SJCRH30 (cell line): Measurements from ENCODE around the gene RGPD4. TPM values are rescaled to one million over a fixed set of nuclear protein-coding genes. Genes with fewer than 3 reads are reported as not detected.
"Not testable (repeated sequence)": the region's sequence is repeated elsewhere in the genome, so short reads cannot be mapped to it uniquely, and the experiment has no call there.

Experiments
- DNase-seq, 2 experiments: peaks; one replicate each; pipeline ENCODE4 v3.0.0-alpha.2; 2015 to 2020
- H3K27ac ChIP-seq: fragments of 250-450 bp; sonication (Bioruptor Pico); 2 replicates; pipeline ENCODE4 v1.5.1; 2020; ENCODE audit warnings: mild to moderate bottlenecking, moderate library complexity
- H3K27me3 ChIP-seq: fragments of 250-450 bp; sonication (Bioruptor Pico); 2 replicates; pipeline ENCODE4 v1.5.1; 2020; ENCODE audit warnings: mild to moderate bottlenecking, moderate library complexity
- H3K36me3 ChIP-seq: fragments of 250-450 bp; sonication (Bioruptor Pico); 2 replicates; pipeline ENCODE4 v1.5.1; 2020; ENCODE audit warnings: mild to moderate bottlenecking, moderate library complexity
- H3K4me1 ChIP-seq: fragments of 250-450 bp; sonication (Bioruptor Pico); 2 replicates; pipeline ENCODE4 v1.5.1; 2020; ENCODE audit warnings: mild to moderate bottlenecking, moderate library complexity
- H3K4me3 ChIP-seq: fragments of 250-450 bp; sonication (Bioruptor Pico); 2 replicates; pipeline ENCODE4 v1.5.1; 2020; ENCODE audit warnings: mild to moderate bottlenecking, moderate library complexity
- H3K9me3 ChIP-seq: fragments of 250-450 bp; sonication (Bioruptor Pico); replicated peaks from 2 replicates; pipeline ENCODE4 v1.5.1; 2020; ENCODE audit warnings: mild to moderate bottlenecking, moderate library complexity
- total RNA-seq: library from RNA; depleted of rRNA; stranded (reverse); fragments of >200 nt; shearing (Covaris generic); gene quantifications from 2 replicates; pipeline ENCODE4 v1.2.3, GENCODE V29; 2014; rRNA removed

The RGPD4 gene
- 0.05 TPM in 1 of 2 replicates, not detected in the other for total RNA-seq

GRCh38 chr2:107826749-107827148 is at the start of gene RGPD4:
Gene RGPD4, plus strand, starts transcription at chr2:107826892. Its CDS starts 122 bp downstream, at chr2:107827014.
- not testable (repeated sequence) for H3K27ac ChIP-seq, H3K4me3 ChIP-seq, H3K36me3 ChIP-seq, H3K27me3 ChIP-seq, H3K9me3 ChIP-seq, DNase-seq, H3K4me1 ChIP-seq

GRCh38 chr2:107777974-107778373 is 48.7 kb upstream of the RGPD4 start:
- H3K27ac ChIP-seq: no peak overlapping the region
- H3K27me3 ChIP-seq: no peaks in the 10 kb centered on the region
- no peaks in the 10 kb centered on the region for H3K4me1 ChIP-seq
- no peak overlapping the region for H3K4me3 ChIP-seq
- H3K9me3 ChIP-seq: no peaks in the 10 kb centered on the region
- no peak for DNase-seq
- H3K36me3 ChIP-seq: no peaks in the 10 kb centered on the region

GRCh38 chr2:107785756-107786155 is 40.9 kb upstream of the RGPD4 start:
- Histone ChIP-seq H3K4me1 (no peaks in the 10 kb centered on the region), H3K27ac (no peak overlapping the region), H3K9me3 (no peaks in the 10 kb centered on the region), H3K36me3 (no peaks in the 10 kb centered on the region), H3K27me3 (no peaks in the 10 kb centered on the region), H3K4me3 (no peak overlapping the region)
- no peak for DNase-seq

GRCh38 chr2:107790837-107791236 is 35.9 kb upstream of the RGPD4 start:
- no peak overlapping the region for H3K4me3 ChIP-seq
- no peaks in the 10 kb centered on the region for H3K4me1 ChIP-seq
- H3K27ac ChIP-seq: no peak overlapping the region
- no peak for DNase-seq
- H3K36me3 ChIP-seq: no peaks in the 10 kb centered on the region
- H3K9me3 ChIP-seq: no peaks in the 10 kb centered on the region
- H3K27me3 ChIP-seq: no peaks in the 10 kb centered on the region

- H3K4me1 ChIP-seq: no peaks in the 10 kb centered on the region
- DNase-seq: peak in 1 of 2 experiments; percentile 6
- no peak overlapping the region for H3K4me3 ChIP-seq
- no peaks in the 10 kb centered on the region for H3K27me3 ChIP-seq
- no peak overlapping the region for H3K27ac ChIP-seq
- no peaks in the 10 kb centered on the region for H3K9me3 ChIP-seq
- H3K36me3 ChIP-seq: no peaks in the 10 kb centered on the region
These were observed 25.2 kb upstream of the RGPD4 start for GRCh38 chr2:107801498-107801897.

- H3K36me3 ChIP-seq: no peaks in the 10 kb centered on the region
- H3K27ac ChIP-seq: no peak overlapping the region
- no peak overlapping the region for H3K4me3 ChIP-seq
- no peaks in the 10 kb centered on the region; the same call in 1 of the 2 replicates for H3K4me1 ChIP-seq
- no peaks in the 10 kb centered on the region; the same call in 1 of the 2 replicates for H3K27me3 ChIP-seq
- no peaks in the 10 kb centered on the region for H3K9me3 ChIP-seq
- DNase-seq: no peak
These were observed 21.8 kb upstream of the RGPD4 start for GRCh38 chr2:107804608-107805498.

GRCh38 chr2:107806901-107807300 is 19.8 kb upstream of the RGPD4 start:
- H3K9me3 ChIP-seq: no peaks in the 10 kb centered on the region
- H3K4me3 ChIP-seq: no peak overlapping the region
- DNase-seq: no peak
- no peaks in the 10 kb centered on the region; the same call in 1 of the 2 replicates for H3K27me3 ChIP-seq
- H3K4me1 ChIP-seq: no peaks in the 10 kb centered on the region; the same call in 1 of the 2 replicates
- no peak overlapping the region for H3K27ac ChIP-seq
- no peaks in the 10 kb centered on the region for H3K36me3 ChIP-seq

- Histone ChIP-seq H3K4me1 (no peaks in the 10 kb centered on the region; the same call in 1 of the 2 replicates), H3K36me3 (no peaks in the 10 kb centered on the region), H3K27ac (no peak overlapping the region), H3K9me3 (no peaks in the 10 kb centered on the region), H3K4me3 (no peak overlapping the region), H3K27me3 (no peaks in the 10 kb centered on the region; the same call in 1 of the 2 replicates)
- no peak for DNase-seq
These were observed 18.7 kb upstream of the RGPD4 start for GRCh38 chr2:107807988-107808387.

GRCh38 chr2:107808959-107809358 is 17.7 kb upstream of the RGPD4 start:
- no peaks in the 10 kb centered on the region for H3K36me3 ChIP-seq
- no peaks in the 10 kb centered on the region for H3K9me3 ChIP-seq
- H3K27me3 ChIP-seq: no peaks in the 10 kb centered on the region; the same call in 1 of the 2 replicates
- H3K4me3 ChIP-seq: no peak overlapping the region
- peak overlapping the region; percentile 16; the same call in 1 of the 2 replicates for H3K27ac ChIP-seq
- DNase-seq: peak; percentile 13 to 23
- no peaks in the 10 kb centered on the region; the same call in 1 of the 2 replicates for H3K4me1 ChIP-seq

GRCh38 chr2:107809835-107810234 is 16.9 kb upstream of the RGPD4 start:
- Histone ChIP-seq H3K27me3 (no peaks in the 10 kb centered on the region; the same call in 1 of the 2 replicates), H3K27ac (no peak overlapping the region), H3K9me3 (no peaks in the 10 kb centered on the region), H3K4me1 (no peaks in the 10 kb centered on the region; the same call in 1 of the 2 replicates), H3K36me3 (no peaks in the 10 kb centered on the region), H3K4me3 (no peak overlapping the region)
- DNase-seq: no peak

- no peaks in the 10 kb centered on the region for H3K36me3 ChIP-seq
- no peak for DNase-seq
- H3K4me3 ChIP-seq: no peak overlapping the region
- no peaks in the 10 kb centered on the region; the same call in 1 of the 2 replicates for H3K4me1 ChIP-seq
- no peaks in the 10 kb centered on the region for H3K9me3 ChIP-seq
- H3K27ac ChIP-seq: no peak overlapping the region
- no peaks in the 10 kb centered on the region; the same call in 1 of the 2 replicates for H3K27me3 ChIP-seq
These were observed 16.0 kb upstream of the RGPD4 start for GRCh38 chr2:107810734-107811133.

GRCh38 chr2:107811411-107811810 is 15.3 kb upstream of the RGPD4 start:
- Histone ChIP-seq H3K4me3 (no peak overlapping the region), H3K4me1 (no peaks in the 10 kb centered on the region; the same call in 1 of the 2 replicates), H3K36me3 (no peaks in the 10 kb centered on the region), H3K27me3 (no peaks in the 10 kb centered on the region; the same call in 1 of the 2 replicates), H3K9me3 (no peaks in the 10 kb centered on the region), H3K27ac (no peak overlapping the region)
- DNase-seq: no peak

GRCh38 chr2:107812006-107812405 is 14.7 kb upstream of the RGPD4 start:
- Histone ChIP-seq H3K27ac (no peak overlapping the region), H3K36me3 (no peaks in the 10 kb centered on the region), H3K9me3 (no peaks in the 10 kb centered on the region), H3K4me3 (no peak overlapping the region), H3K4me1 (no peaks in the 10 kb centered on the region; the same call in 1 of the 2 replicates), H3K27me3 (no peaks in the 10 kb centered on the region; the same call in 1 of the 2 replicates)
- no peak for DNase-seq

GRCh38 chr2:107817378-107817777 is 9.3 kb upstream of the RGPD4 start:
- H3K9me3 ChIP-seq: no peaks in the 10 kb centered on the region

GRCh38 chr2:107822302-107822701 is 4.4 kb upstream of the RGPD4 start:
- Histone ChIP-seq H3K36me3 (no peaks in the 10 kb centered on the region), H3K4me1 (no peaks in the 10 kb centered on the region), H3K4me3 (no peak overlapping the region), H3K27ac (no peak overlapping the region), H3K9me3 (no peaks in the 10 kb centered on the region), H3K27me3 (no peaks in the 10 kb centered on the region)
- DNase-seq: no peak

More at GRCh38 chr2:107817378-107817777, 9.3 kb upstream of the RGPD4 start:
- no peak for DNase-seq
- H3K27me3 ChIP-seq: no peaks in the 10 kb centered on the region
- H3K4me1 ChIP-seq: no peaks in the 10 kb centered on the region
- no peaks in the 10 kb centered on the region for H3K36me3 ChIP-seq
- no peak overlapping the region for H3K27ac ChIP-seq
- H3K4me3 ChIP-seq: no peak overlapping the region
